Fibroblast of villous mesenchyme (primary cell): Measurements from ENCODE around the gene MED9. TPM values are rescaled to one million over a fixed set of nuclear protein-coding genes. Genes with fewer than 3 reads are reported as not detected.

Experiments used
- DNase-seq: peaks from one replicate; pipeline ENCODE4 v3.0.0-alpha.2; 2010; ENCODE audit warnings: low read depth
- H3K4me3 ChIP-seq: 2 replicates; pipeline ENCODE4 v1.5.1; 2011; ENCODE audit warnings: low read depth, mild to moderate bottlenecking, low read length
- total RNA-seq: library from RNA; depleted of rRNA; stranded (reverse); fragments of >200 nt; gene quantifications from 2 replicates; pipeline ENCODE4 v1.2.3, GENCODE V29; 2012
- TF ChIP-seq, protein P1 (sequence below): IDR thresholded peaks from 2 replicates; pipeline ENCODE4 v1.5.1; 2012; ENCODE audit warnings: low read depth, mild to moderate bottlenecking, low read length; ENCODE audit not compliant: insufficient read depth

The MED9 gene
- total RNA-seq, 1 donor = 11.2 TPM

- DNase-seq = no peak
- TF ChIP-seq, protein P1, sequence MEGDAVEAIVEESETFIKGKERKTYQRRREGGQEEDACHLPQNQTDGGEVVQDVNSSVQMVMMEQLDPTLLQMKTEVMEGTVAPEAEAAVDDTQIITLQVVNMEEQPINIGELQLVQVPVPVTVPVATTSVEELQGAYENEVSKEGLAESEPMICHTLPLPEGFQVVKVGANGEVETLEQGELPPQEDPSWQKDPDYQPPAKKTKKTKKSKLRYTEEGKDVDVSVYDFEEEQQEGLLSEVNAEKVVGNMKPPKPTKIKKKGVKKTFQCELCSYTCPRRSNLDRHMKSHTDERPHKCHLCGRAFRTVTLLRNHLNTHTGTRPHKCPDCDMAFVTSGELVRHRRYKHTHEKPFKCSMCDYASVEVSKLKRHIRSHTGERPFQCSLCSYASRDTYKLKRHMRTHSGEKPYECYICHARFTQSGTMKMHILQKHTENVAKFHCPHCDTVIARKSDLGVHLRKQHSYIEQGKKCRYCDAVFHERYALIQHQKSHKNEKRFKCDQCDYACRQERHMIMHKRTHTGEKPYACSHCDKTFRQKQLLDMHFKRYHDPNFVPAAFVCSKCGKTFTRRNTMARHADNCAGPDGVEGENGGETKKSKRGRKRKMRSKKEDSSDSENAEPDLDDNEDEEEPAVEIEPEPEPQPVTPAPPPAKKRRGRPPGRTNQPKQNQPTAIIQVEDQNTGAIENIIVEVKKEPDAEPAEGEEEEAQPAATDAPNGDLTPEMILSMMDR = no peak
- H3K4me3 ChIP-seq = no peak overlapping the region
Measured at GRCh38 chr17:17506893-17507464, 30.2 kb downstream of the MED9 start.

DNA sequence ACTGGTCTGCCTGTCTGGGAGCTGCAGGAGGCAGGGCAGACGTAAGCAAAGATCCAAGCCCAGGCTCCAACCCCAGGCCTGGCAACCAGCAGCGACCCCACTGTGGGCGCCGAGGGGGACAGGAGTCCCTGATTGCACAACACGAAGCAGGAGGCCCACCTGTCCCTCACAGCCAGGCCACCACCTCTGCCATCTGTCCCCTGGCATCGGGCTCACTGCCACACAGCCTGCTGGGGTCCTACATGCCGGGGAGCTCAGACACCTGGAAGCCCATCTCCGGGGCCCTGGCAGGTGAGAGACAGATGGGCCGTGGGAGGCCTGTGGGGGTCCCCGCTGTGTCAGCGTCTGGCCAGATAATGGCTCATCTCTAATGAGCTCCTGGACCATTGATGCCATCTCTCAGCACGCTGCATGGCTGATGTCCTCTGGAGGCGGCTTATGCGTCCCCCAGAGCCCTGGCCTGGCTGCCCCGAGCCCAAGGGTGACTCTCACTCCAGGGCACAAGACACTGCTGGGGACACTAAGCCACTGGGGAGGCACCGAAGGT is 30.7 kb downstream of the MED9 start:
- TF ChIP-seq, protein P1 = no peak
- no peak for DNase-seq

DNA sequence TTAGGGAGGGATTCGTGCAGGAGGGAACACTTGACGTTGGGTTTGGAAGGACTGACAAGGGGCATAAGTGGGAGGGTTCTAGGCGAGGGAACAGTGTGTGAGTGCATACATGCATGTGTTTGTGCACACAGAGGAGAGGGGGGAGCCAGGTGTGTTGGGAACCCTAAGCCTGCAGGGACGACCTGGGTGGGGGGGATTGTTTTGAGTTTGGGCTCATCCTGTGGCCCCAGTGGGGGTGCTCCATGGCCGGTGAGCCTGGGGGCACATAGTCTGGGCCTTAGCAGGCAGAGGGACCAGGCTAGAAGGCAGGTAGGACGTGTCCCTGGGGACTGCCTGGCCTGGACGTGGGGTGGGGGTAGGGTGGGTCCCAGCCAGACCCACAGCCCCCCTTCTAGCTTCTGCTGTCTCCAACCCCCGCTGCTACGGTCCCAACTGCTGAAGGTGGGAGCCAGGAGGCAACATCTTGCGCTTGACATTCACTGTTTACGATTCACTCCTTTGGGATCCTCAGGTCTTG is 31.3 kb downstream of the MED9 start:
- TF ChIP-seq, protein P1 = no peak
- H3K4me3 ChIP-seq = no peak overlapping the region
- DNase-seq = no peak

More for the DNA sequence above, 30.7 kb downstream of the MED9 start:
- no peak overlapping the region for H3K4me3 ChIP-seq

DNA sequence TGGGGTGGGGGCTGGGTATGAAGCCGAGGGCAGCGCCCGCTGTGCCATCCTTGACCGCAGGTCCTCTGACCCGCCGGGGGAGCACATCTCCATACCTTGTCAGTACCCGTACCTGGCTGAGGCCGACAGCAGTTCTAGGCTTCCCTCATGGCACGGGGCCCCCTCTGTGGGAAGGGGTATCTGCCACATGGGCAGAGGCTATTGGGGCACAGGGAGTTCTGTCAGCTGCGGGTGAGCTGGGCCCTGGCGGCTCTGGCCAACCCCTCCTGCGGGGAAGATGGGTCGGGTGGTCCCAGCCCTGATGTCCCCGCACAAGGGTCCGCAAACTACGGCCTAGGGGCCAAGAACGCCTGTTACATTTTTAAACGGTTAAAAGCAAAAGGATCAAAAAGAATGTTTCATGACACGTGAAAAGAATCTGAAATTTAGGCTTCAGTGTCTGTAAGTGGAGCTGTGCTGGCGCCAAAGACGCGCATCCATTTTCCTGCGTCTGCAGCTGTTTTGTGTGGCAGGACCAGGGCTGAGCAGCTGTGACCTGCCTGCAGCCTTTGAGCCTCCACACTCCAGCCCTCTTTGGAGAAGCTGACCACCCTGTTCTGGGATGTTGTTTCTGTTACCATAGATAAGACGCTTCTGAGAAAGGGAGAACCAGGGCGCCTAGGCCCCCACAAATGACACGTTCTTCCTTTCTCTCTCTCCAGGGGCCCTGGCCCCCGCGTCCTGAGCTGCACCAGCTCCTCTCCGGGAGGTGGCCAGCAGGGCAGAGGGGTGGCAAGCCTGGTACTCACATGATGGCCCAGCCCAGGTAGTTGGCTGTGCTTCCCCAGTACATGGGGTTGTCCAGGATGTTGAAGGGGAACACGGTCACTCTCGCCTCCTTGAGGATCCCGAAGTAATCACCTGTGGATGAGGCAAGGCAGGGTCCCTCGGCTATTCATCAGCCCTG is 32.1 kb downstream of the MED9 start:
- H3K4me3 ChIP-seq = no peak overlapping the region
- TF ChIP-seq, protein P1 = no peak
- DNase-seq = no peak

- DNase-seq = no peak
- TF ChIP-seq, protein P1 = no peak
- H3K4me3 ChIP-seq = no peak overlapping the region
Measured at GRCh38 chr17:17509601-17510425, 33.0 kb downstream of the MED9 start.

- TF ChIP-seq, protein P1 = no peak
- no peak overlapping the region for H3K4me3 ChIP-seq
- no peak for DNase-seq
Measured at GRCh38 chr17:17510456-17511292, 33.9 kb downstream of the MED9 start.
